Dermis lymphatic vessel endothelial cell (primary cell): ENCODE data around the gene GCNT3. TPM values are rescaled to one million over a fixed set of nuclear protein-coding genes. Genes with fewer than 3 reads are reported as not detected.

ENCODE experiments used
- total RNA-seq: library from RNA; depleted of rRNA; stranded (reverse); fragments of >200 nt; gene quantifications from 2 replicates; pipeline ENCODE4 v1.2.1, GENCODE V29; 2014

GCNT3 gene
- not detected in 2 replicates for total RNA-seq

GRCh38 chr15:59611276-59612260, at the start of gene GCNT3:
GCNT3 (plus strand) TSS chr15:59611783; CDS start chr15:59618239, 6,456 bp downstream.

GRCh38 chr15:59656897-59657634, 45.5 kb downstream of the GCNT3 start, which contains the start of gene GTF2A2:
GTF2A2 (minus strand) TSS chr15:59657515; CDS start chr15:59652277, 5,238 bp downstream.

Other genes with a start within 250 kb of the GCNT3 start
- gene MYO1E, start 238.9 kb upstream of the GCNT3 start, total RNA-seq, result 19.0 and 44.1 TPM in 2 replicates
- gene FAM81A, start 173.6 kb upstream of the GCNT3 start, total RNA-seq, result under 0.01 and 0.09 TPM in 2 replicates
- gene GTF2A2, start 45.7 kb downstream of the GCNT3 start, total RNA-seq, result 34.9 and 44.6 TPM in 2 replicates
- 136 and 145 TPM in 2 replicates for gene BNIP2, start 77.5 kb downstream of the GCNT3 start, total RNA-seq